C4-2B (cell line): ENCODE measurements around the gene IGLON5.

ENCODE experiments used
- H3K27ac ChIP-seq: fragments of 450-650 bp; 2 replicates; pipeline ENCODE4 v1.5.1; 2017
- ZFX ChIP-seq: fragments of 450-650 bp; IDR thresholded peaks from 2 replicates; pipeline ENCODE4 v1.6.1; 2017
- TF ChIP-seq, protein P1 (sequence below): fragments of 450-650 bp; conservative IDR thresholded peaks from 2 replicates; pipeline ENCODE4 v1.5.1; 2017; ENCODE audit warnings: mild to moderate bottlenecking

The IGLON5 gene

DNA sequence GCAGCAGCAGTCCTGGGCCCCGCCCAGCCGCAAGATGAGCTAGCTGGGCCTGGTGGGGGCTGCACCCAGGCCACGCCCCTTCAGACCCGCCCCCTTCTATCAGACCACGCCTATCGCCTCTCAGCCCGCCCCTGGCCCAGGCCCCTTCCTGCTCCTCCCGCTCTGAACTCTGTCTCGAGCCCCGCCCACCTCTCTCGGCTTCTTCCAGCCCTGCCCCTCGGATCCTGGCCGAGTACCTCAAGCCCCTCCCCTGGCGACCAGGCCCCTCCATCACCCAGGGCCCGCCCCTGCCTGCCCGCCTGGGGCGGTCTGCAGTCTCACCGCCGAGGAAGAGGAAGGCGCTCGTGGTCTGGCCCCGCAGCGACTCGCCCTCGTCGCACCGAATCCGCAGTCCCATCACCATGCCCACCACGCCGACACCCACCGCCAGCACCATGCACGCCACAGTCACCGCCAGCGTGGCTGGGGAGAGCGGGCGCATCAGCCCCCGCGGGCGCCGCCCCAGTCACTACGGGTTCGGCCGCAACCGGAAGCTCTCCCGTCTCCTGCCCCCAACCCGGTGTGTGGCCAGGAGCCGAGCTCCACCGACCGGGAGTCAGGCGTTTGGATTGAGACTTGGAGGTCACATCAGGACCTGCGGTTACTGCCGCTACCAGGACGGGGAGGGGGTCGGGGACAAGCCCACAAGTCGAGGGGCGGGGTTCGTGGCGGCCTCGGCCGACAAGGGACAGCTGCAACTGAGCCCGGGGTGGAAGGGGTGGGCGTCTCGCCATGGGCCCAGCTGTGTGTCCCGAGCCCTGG is 56.3 kb downstream of the IGLON5 start:
- peak overlapping the region; percentile 93 for H3K27ac ChIP-seq
- TF ChIP-seq, protein P1, sequence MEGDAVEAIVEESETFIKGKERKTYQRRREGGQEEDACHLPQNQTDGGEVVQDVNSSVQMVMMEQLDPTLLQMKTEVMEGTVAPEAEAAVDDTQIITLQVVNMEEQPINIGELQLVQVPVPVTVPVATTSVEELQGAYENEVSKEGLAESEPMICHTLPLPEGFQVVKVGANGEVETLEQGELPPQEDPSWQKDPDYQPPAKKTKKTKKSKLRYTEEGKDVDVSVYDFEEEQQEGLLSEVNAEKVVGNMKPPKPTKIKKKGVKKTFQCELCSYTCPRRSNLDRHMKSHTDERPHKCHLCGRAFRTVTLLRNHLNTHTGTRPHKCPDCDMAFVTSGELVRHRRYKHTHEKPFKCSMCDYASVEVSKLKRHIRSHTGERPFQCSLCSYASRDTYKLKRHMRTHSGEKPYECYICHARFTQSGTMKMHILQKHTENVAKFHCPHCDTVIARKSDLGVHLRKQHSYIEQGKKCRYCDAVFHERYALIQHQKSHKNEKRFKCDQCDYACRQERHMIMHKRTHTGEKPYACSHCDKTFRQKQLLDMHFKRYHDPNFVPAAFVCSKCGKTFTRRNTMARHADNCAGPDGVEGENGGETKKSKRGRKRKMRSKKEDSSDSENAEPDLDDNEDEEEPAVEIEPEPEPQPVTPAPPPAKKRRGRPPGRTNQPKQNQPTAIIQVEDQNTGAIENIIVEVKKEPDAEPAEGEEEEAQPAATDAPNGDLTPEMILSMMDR = no peak
- peak; percentile 20; the same call in 1 of the 2 replicates for TF ChIP-seq ZFX

DNA sequence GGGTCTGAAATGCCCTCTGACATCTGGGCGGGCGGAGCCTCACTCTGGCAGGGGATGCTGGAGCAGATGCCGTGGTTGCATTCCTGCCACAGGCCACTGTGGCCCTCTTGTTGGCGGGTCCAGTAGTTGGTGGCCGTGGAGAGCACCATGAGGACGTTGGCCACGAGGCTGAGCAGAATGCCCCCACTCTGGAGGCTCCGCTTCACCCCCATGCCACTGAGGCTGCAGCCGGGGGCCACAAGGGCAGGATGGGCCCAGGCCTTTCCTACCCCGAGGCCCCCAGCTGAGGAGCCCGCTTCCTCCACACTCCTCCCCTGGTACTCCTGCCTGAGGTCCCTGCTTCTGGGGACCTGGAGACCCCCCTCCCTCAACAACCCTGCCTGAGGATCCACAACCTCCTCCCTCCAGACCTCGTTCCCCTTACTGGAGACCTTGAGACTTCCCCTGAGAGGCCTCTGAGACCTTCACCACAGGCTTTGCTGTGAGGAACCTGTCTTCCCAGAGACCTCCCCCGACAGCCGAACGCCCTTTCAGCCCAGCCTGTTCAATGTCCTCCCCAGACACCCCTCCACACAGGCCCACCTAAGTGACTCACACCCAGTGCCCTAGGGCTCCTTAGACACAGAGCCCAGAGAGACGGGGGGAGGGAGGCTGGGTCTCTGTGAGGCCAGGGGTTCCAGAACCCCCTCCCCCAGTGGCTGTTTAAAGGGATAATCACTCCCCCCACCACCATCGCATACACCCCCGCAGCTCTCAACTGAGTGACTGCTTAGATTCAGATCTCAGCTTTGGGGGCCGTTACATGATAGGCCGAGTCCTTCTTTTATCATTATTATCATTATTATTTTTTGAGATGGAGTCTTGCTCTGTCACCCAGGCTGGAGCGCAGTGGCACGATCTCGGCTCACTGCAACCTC is 57.2 kb downstream of the IGLON5 start, which contains the start of gene CLDND2:
Gene CLDND2 (minus strand): TSS at position 638 of the 917 bp plus-strand sequence. CDS start 426 bp downstream, at position 212.
- TF ChIP-seq, protein P1 = no peak
- no peak for TF ChIP-seq ZFX
- peak within 1 kb of the TSS; percentile 93 for H3K27ac ChIP-seq

DNA sequence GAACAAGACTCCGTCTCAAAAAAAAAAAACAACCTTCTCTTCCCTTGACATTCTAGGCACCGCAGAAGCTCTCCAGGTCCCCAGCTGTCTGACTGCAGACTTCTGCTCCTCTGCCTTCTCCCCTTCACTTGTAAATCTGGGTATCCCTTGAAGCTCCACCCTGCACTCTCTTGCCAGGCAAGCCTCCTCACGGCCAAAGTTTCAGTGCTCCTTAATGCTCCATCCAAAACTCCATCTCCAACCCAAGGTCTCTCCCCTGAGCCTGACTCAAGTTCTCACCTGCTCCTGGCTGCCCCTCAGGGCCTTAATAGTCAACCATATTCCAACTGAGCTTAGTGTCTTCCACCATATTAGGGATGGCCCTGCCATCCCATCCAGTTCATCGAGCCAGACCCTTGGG is 58.8 kb downstream of the IGLON5 start:
- H3K27ac ChIP-seq = no peak overlapping the region
- TF ChIP-seq ZFX = no peak
- TF ChIP-seq, protein P1 = no peak

DNA sequence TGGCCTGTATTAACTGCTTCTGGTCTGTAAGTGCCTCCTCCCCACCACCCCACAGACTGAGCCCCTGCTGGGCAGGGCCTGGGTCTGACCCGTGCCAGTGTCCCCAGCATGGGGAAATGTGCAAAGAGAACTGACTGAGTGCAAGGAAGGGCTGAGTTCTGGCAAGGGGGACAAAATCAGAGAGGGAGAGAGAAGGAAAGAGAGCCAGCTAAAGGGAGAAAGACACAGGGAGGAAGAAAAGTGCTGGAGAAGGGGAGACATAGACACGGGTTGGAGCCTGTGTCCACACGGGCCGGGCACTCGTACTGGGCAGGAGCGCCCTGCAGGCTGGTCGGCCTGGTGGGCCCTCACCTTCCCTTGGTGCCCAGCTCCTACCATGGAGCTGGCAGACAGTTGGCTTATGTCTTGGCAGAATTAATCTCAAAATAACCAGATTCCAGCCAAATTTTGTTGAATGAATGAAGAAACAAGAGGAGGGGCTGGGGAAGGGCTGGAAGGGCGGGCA is 59.8 kb downstream of the IGLON5 start:
- no peak for TF ChIP-seq ZFX
- TF ChIP-seq, protein P1 = no peak
- no peak overlapping the region for H3K27ac ChIP-seq

DNA sequence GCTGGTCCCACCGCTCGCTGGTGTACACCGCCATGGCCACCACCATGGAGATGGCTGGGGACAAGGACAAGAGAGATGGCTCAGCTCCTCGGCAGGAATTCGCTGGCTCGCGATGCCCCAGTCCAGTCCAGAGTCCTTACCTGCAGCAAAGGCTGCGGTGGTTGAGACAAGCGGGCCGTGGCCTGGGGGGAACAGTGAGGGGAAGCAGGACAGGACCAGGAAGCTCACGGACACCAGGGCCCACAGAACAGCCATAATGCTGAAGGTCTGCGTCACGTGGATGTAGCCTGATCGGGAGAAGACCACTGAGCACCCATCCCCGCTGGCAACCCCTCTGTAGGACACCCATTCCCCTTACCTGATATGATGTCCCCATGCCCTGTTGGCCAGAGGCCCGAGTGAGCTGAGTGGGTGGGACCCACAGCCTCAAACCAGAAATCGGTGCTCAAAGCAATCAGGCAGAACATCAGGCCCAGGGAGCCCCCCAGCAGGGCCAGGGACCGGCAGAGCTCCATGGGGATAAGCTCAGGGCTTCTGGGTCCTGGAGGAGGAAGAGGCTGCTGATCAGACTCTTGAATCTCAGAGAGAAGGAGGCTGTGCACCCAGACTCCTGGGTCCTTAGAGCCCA is 60.7 kb downstream of the IGLON5 start:
- H3K27ac ChIP-seq = no peak overlapping the region
- TF ChIP-seq, protein P1 = no peak
- TF ChIP-seq ZFX = no peak

DNA sequence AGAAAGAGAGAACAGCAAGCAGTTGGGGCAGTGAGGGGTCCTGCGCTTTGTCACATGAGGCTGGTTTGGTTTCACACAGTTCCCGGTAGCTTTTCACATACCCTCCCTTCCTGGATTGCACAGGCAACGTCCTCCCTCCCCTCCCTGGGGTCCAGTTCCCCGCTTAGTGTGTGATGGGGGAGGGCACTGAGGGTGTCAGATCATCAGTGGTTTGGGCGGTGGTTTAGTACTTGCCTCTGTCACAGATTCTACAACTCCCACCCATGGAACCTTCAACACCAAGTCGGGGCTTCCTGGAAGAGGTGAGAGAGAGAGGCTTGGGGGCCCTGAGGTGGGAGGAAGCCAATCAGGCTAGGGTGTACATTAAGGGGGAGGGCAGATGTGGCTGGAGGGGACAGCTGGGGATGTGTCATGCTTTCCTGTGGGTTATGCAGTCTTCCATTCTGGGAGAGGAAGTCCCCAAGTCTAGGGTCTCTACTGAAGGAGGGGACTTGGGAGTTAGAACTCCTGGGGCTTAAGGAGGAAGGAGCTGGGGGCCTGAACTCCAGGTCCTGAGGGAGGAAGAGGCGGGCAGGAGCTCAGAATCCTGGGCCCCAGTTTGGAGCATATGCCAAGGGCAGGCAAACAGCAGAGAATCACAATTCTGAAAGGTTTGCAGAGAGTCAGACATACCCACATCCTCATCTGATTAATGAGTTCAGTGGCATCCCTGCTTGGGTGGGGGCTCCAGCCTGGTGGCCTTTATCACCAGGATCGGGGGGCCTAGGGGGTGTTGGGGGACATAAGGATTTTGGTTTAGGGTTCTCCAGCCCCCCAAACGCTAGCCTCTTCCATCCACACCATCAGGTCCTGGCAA is 61.4 kb downstream of the IGLON5 start, which contains the start of gene NKG7:
Gene NKG7 (minus strand): TSS at position 6 of the 856 bp plus-strand sequence. CDS start 119 bp downstream, outside the sequence.
- H3K27ac ChIP-seq = no peak within 1 kb of the TSS
- no peak for TF ChIP-seq ZFX
- TF ChIP-seq, protein P1 = no peak
